ENCODE results near the gene ALDH1A1. TPM values are rescaled to one million over a fixed set of nuclear protein-coding genes. Genes with fewer than 3 reads are reported as not detected.
A peak's percentile ranks its signal among the peaks of the same experiment; 100 is the strongest.
"Not testable (repeated sequence)": the region's sequence is repeated elsewhere in the genome, so short reads cannot be mapped to it uniquely, and the experiment has no call there.

ALDH1A1 gene
- total RNA-seq, 2 donors from 2014 or later: not detected

DNA sequence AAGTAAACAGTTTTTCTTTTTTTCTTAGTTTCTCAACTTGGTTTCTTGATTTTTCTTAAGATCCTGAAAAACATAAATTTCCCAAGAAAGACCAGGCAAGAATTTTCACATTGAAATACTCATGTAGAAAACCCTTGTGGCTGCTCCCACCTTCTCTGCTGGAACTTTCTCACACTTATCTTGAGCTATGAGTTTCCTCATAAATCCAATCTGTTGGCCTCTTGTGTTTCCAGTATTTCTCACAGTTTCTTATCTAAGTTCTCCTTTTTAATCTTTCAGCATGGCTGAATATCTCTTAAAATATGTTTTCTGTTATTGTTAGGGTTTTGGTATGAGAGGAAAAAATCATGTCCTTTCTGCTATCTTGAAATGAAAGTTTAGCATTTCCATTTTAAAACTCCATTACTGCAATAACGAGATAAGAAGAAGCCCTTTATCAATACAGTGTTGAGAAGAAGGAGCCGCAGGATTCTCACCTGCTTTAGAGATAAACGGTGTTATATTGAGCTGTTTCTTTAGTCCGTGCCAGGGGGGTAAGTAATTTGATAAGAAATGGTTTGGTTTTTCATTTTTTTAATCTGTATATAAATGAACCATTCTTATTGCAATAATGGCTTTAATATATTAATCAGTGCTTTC is 89.3 kb downstream of the ALDH1A1 start:
- no peaks in the 10 kb centered on the region for H3K4me1 Mint-ChIP-seq
- no peaks in the 10 kb centered on the region for H3K36me3 Mint-ChIP-seq (ENCODE audit: low read depth)
- no peak overlapping the region for H3K27ac Mint-ChIP-seq
- ATAC-seq (replicated peaks): no peak
- peaks cover 12% of the 10 kb centered on the region for H3K27me3 Mint-ChIP-seq
- no peak overlapping the region for H3K4me3 Mint-ChIP-seq
- no peaks in the 10 kb centered on the region for H3K9me3 Mint-ChIP-seq

DNA sequence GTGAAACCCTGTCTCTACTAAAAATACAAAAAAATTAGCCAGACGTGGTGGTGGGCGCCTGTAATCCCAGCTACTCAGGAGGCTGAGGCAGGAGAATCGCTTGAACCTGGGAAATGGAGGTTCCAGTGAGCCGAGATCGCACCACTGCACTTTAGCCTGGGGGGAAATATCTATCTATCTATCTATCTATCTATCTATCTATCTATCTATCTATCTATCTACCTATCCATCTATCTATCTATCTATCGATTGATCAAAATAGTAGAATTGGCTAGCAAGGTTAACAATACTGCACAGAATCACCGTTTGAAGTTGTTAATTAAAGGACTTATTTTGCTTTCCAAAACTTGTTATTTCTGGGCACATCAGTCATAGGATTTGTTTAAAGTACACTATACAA is 90.1 kb downstream of the ALDH1A1 start:
- not testable (repeated sequence) for ATAC-seq (replicated peaks); H3K4me1 Mint-ChIP-seq; H3K9me3 Mint-ChIP-seq; H3K27me3 Mint-ChIP-seq; H3K27ac Mint-ChIP-seq; H3K36me3 Mint-ChIP-seq (ENCODE audit: low read depth); H3K4me3 Mint-ChIP-seq

DNA sequence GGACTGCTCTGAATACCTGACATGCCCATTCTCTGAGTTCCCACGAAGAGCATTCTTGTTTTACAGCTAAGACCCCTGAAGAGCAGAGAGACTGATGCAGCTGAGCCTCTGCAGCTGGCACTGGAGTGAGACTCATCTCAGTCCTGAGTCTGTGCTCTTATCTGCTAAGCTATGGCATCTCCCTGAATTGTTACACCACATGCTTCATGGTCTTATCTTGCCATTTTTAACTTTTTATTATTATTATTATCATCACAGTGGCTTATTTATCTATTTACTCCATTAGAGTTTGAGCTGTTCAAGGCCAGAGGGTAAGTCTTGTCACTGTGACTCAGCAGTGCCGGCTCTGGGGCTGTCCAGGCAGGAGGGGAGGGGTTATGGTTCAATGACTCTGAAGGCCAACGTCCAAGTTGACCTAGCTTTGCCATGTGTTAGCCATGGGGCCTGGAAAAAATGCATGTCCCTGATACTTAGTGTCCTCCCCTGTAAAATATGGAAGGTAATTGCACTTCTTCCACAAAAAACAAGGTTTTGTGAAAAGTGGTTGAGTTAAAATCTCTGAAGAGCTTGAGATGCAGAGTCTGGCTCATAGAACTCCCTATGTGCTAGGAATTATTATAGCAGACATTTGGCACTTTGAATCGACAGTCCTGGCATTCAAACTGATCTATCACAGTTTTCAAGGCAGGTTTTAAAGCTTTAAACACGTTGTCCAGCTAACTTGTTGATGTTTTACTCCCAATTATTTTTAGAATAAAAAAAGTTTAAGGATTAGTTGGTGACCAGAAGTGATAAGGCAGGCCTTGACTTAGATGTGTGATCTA is 94.6 kb downstream of the ALDH1A1 start:
- no peaks in the 10 kb centered on the region for H3K4me1 Mint-ChIP-seq
- H3K36me3 Mint-ChIP-seq (ENCODE audit: low read depth): no peaks in the 10 kb centered on the region
- peaks cover 5% of the 10 kb centered on the region for H3K27me3 Mint-ChIP-seq
- H3K27ac Mint-ChIP-seq: no peak overlapping the region
- no peak overlapping the region for H3K4me3 Mint-ChIP-seq
- no peak for ATAC-seq (replicated peaks)
- no peaks in the 10 kb centered on the region for H3K9me3 Mint-ChIP-seq

DNA sequence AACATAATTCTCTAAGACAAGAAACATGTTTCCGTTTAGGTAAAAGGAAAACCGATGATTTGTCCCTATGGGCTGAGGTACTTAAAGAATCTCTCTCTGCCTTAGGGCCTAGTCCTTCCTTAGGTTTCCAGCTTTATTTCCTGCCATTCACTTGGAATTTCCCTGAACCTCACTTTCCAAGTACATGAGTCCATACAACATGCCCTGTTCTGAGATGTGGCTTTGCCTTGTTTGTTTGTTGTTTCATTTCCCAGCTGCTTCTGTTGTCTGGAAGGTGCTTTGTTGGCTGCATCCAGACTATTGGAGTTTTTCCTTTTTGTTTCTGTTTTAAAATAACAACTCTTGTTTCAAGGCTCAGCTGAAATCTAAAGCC is 95.2 kb downstream of the ALDH1A1 start:
- Mint-ChIP-seq H3K4me3 (no peak overlapping the region), H3K27me3 (peaks cover 3% of the 10 kb centered on the region), H3K27ac (no peak overlapping the region), H3K4me1 (no peaks in the 10 kb centered on the region), H3K36me3 (ENCODE audit: low read depth) (no peaks in the 10 kb centered on the region), H3K9me3 (no peaks in the 10 kb centered on the region)
- ATAC-seq (replicated peaks): no peak

DNA sequence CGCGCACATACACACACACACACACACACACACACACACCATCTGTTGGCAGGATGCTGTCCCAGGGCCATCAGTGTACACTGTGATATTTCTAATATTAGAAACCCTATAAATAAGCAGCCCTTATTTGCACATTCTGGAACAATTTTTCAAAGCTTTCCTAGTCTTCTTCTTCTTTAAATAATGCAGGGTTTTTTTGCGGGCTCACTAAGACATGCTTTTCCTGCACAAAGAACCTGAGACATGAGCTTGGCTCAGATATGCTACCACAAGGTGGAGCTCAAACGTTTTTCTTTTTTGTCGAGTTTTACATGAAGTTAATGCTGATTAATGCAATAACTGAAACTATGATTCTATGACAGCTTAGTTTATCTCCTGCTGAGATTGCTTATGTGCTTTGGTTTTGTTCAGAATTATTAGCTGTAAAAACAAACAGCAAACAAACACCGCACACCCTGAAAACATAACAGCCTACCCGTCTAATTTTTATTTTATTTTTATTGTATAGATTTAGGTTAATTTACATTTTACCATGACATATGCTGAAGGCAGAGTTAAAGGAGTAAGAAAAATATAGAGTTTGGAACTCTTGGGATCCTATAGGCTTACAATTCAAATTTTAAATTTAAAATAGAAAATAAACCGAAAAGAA is 95.8 kb downstream of the ALDH1A1 start:
- Mint-ChIP-seq H3K4me1 (no peaks in the 10 kb centered on the region), H3K36me3 (ENCODE audit: low read depth) (no peaks in the 10 kb centered on the region), H3K9me3 (no peaks in the 10 kb centered on the region), H3K4me3 (no peak overlapping the region), H3K27ac (no peak overlapping the region), H3K27me3 (peaks cover 3% of the 10 kb centered on the region)
- ATAC-seq (replicated peaks): peak; percentile 34

DNA sequence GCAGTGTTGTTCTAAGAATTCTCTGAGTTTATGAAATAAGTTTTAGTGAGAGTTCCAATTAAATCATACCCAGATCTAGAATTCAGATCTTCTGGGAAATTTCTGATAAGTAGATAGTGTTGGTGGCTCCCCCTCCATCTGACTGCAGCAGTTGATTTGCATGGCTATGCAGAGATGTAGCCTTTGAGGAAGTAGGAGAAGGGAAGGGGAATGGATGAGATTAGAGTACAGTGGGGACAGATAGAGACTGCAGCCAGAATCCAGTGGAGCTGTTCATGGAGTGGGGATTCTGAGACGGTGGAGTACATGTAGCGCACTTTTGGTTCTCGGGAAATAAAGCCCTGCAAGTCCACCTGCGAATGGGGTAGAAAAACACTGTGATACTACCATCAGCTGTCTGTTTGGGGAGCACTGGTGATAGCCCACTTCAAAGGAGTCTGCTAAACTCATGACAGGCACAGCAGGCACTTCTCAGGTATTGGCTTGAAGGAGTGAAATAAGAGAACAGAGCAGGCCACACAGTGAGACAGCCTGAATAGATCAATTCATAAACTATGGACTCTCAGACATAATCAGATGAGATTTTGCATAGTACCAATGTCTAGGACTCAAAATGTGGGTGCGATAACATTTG is 96.8 kb downstream of the ALDH1A1 start:
- peaks cover 3% of the 10 kb centered on the region for H3K27me3 Mint-ChIP-seq
- H3K27ac Mint-ChIP-seq: no peak overlapping the region
- no peak overlapping the region for H3K4me3 Mint-ChIP-seq
- H3K36me3 Mint-ChIP-seq (ENCODE audit: low read depth): no peaks in the 10 kb centered on the region
- no peaks in the 10 kb centered on the region for H3K9me3 Mint-ChIP-seq
- no peaks in the 10 kb centered on the region for H3K4me1 Mint-ChIP-seq
- ATAC-seq (replicated peaks): no peak

DNA sequence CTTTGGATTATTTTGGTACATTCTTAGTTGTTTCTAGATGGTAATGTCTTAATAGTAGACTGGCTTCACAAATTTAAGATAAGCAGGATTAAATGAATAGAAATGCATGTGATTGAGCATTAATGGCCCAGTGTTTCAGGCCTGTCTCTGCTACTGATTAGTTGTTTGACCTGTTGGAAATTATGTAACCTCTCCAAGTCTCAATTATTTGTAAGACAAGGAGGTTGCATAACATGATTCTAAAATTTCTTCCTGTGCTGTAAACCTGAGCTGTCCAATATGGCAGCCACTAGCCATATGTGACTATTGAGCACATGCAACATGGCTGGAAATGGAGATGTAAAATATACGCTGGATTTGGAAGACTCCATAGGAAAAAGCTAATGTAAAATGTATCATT is 97.5 kb downstream of the ALDH1A1 start:
- ATAC-seq (replicated peaks): no peak
- no peak overlapping the region for H3K27ac Mint-ChIP-seq
- H3K36me3 Mint-ChIP-seq (ENCODE audit: low read depth): no peaks in the 10 kb centered on the region
- H3K4me3 Mint-ChIP-seq: no peak overlapping the region
- H3K9me3 Mint-ChIP-seq: no peaks in the 10 kb centered on the region
- H3K27me3 Mint-ChIP-seq: peaks cover 3% of the 10 kb centered on the region
- H3K4me1 Mint-ChIP-seq: no peaks in the 10 kb centered on the region

Other genes with a start within 250 kb of the ALDH1A1 start
- gene ANXA1, start 198.8 kb upstream of the ALDH1A1 start, total RNA-seq: 10 to 100 TPM; 50.3 to 57.1 TPM